ENCODE results near the gene ZNF689.

Gene ZNF689

DNA sequence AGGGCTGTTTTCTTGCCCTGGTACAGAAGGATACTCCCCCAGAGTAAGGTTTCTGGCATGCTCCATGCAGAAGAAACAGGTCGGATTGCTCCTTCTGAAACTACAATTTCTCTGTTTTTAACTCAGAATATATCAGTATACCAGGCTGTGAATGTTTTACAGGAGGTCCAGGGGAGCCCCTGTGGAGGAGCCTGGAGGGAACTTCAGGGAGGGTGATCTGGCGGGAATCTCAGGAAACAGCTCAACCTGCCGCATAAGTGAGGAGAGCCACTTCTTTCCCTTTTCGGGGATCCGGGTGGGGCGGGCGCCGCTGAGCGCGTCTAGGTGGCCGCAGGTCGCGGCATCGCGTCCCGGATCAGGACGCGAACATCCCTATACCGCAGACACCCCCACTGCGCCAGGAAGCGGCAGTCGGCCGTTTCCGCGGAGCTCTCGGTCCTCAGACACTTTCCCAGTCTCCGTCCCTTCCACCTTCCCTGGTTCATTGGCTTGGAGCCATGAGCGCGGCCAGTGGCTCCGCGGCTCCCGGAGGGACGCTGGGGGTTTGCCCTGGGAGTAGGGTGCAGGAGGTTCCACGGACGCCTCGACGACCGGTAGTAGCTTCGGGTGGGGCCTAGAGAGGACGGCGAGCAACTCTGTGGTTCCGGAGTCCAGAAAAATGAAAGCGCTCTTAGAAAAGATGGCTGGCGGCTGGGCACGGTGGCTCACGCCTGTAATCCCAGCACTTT lies 48.9 kb downstream of the ZNF689 start:
- peaks cover 2 to 5% of the 10 kb centered on the region in 2 experiments for H3K4me1 ChIP-seq (ENCODE audit: control insufficient read depth in 1 of 2, insufficient read depth in 2 of 2, low read length in 2 of 2)
- H2BK5ac ChIP-seq (ENCODE audit: low read depth, low read length, poor library complexity): no peak overlapping the region
- H3K4me2 ChIP-seq (ENCODE audit: low read length): peak overlapping the region; percentile 43
- no peak overlapping the region for H3K4ac ChIP-seq (ENCODE audit: low read depth, low read length)
- H3K14ac ChIP-seq (ENCODE audit: low read length): no peak overlapping the region
- H3K36me3 ChIP-seq (ENCODE audit: control insufficient read depth in 1 of 2, insufficient read depth in 2 of 2, low read length in 2 of 2): no peaks in the 10 kb centered on the region
- H3K9ac ChIP-seq (ENCODE audit: low read length): no peak overlapping the region
- H3K79me2 ChIP-seq (ENCODE audit: control insufficient read depth, insufficient read depth, low read length, poor library complexity): peaks cover 6% of the 10 kb centered on the region
- H2BK12ac ChIP-seq (ENCODE audit: low read length): peak overlapping the region; percentile 19
- no peak overlapping the region for H2AFZ ChIP-seq (ENCODE audit: insufficient read depth, low read length, poor library complexity)
- H3K27me3 ChIP-seq (ENCODE audit: insufficient read depth, low read length): no peaks in the 10 kb centered on the region
- no peak overlapping the region for H2BK120ac ChIP-seq (ENCODE audit: insufficient read depth, low read length, poor library complexity)
- no peak overlapping the region for H4K8ac ChIP-seq (ENCODE audit: low read depth, low read length)
- no peak overlapping the region for H3K23ac ChIP-seq (ENCODE audit: low read length)
- no peak overlapping the region for H4K12ac ChIP-seq (ENCODE audit: low read depth, low read length)
- H4K91ac ChIP-seq (ENCODE audit: low read depth, low read length): no peak overlapping the region
- DNase-seq: no peak
- no CpG with 5 or more reads among the region's 46 CpGs for WGBS (ENCODE audit: extremely low coverage, insufficient coverage, insufficient read length)
- peaks cover 13% of the 10 kb centered on the region for H3K79me1 ChIP-seq (ENCODE audit: low read length)
- no peak overlapping the region for H3K18ac ChIP-seq (ENCODE audit: low read length)
- no peaks in the 10 kb centered on the region for H3K9me3 ChIP-seq (ENCODE audit: insufficient read depth, low read depth, low read length)
- no peak overlapping the region for H3K4me3 ChIP-seq (ENCODE audit: low read depth, low read length)
- no peak overlapping the region for H2AK5ac ChIP-seq (ENCODE audit: low read length)
- no peak overlapping the region for H3K27ac ChIP-seq (ENCODE audit: low read depth, low read length)

DNA sequence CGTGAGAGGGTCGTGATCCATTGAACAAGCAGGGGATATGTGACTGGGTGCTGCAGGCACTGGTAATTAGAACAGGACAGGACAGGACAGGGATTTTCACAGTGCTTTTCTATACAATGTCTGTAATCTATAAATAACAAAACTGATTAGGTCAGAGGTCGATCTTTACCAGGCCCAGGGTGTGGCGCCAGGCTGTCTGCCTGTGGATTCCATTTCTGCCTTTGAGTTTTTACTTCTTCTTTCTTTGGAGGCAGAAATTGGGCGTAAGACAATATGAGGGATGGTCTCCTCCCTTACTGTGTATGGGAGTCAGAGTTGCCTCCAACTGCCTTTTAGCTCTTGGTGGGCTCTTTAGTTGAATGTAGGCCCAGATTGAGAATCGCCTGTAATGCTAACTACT lies 50.5 kb downstream of the ZNF689 start:
- no CpG with 5 or more reads among the region's 6 CpGs for WGBS (ENCODE audit: extremely low coverage, insufficient coverage, insufficient read length)
- Histone ChIP-seq H3K79me2 (ENCODE audit: control insufficient read depth, insufficient read depth, low read length, poor library complexity) (peaks cover 6% of the 10 kb centered on the region), H3K14ac (ENCODE audit: low read length) (no peak overlapping the region)

GRCh38 chr16:30558789-30559377 lies 51.3 kb downstream of the ZNF689 start:
- Histone ChIP-seq H4K91ac (ENCODE audit: low read depth, low read length) (peak overlapping the region; percentile 47), H2BK5ac (ENCODE audit: low read depth, low read length, poor library complexity) (no peak overlapping the region), H2AK5ac (ENCODE audit: low read length) (peak overlapping the region; percentile 69), H3K79me1 (ENCODE audit: low read length) (peaks cover 13% of the 10 kb centered on the region), H2BK12ac (ENCODE audit: low read length) (no peak overlapping the region), H4K12ac (ENCODE audit: low read depth, low read length) (peak overlapping the region; percentile 20), H3K36me3 (ENCODE audit: control insufficient read depth in 1 of 2, insufficient read depth in 2 of 2, low read length in 2 of 2) (peaks cover 14% of the 10 kb centered on the region in 2 experiments), H3K23ac (ENCODE audit: low read length) (no peak overlapping the region), H3K27ac (ENCODE audit: low read depth, low read length) (peak overlapping the region; percentile 8), H3K4me3 (ENCODE audit: low read depth, low read length) (peak overlapping the region; percentile 21), H3K9ac (ENCODE audit: low read length) (no peak overlapping the region), H3K79me2 (ENCODE audit: control insufficient read depth, insufficient read depth, low read length, poor library complexity) (peaks cover 6% of the 10 kb centered on the region), H3K14ac (ENCODE audit: low read length) (no peak overlapping the region), H3K4me1 (ENCODE audit: control insufficient read depth in 1 of 2, insufficient read depth in 2 of 2, low read length in 2 of 2) (peaks cover 4 to 7% of the 10 kb centered on the region in 2 experiments), H3K4ac (ENCODE audit: low read depth, low read length) (peak overlapping the region; percentile 49), H2BK120ac (ENCODE audit: insufficient read depth, low read length, poor library complexity) (no peak overlapping the region), H2AFZ (ENCODE audit: insufficient read depth, low read length, poor library complexity) (no peak overlapping the region), H3K4me2 (ENCODE audit: low read length) (peak overlapping the region; percentile 48), H3K18ac (ENCODE audit: low read length) (no peak overlapping the region), H4K8ac (ENCODE audit: low read depth, low read length) (peak overlapping the region; percentile 77), H3K27me3 (ENCODE audit: insufficient read depth, low read length) (no peaks in the 10 kb centered on the region), H3K9me3 (ENCODE audit: insufficient read depth, low read depth, low read length) (no peaks in the 10 kb centered on the region)
- no peak for DNase-seq
- WGBS (ENCODE audit: extremely low coverage, insufficient coverage, insufficient read length): no CpG with 5 or more reads among the region's 21 CpGs

More for the DNA sequence above, 50.5 kb downstream of the ZNF689 start:
- H2AK5ac ChIP-seq (ENCODE audit: low read length): no peak overlapping the region
- peaks cover 10 to 11% of the 10 kb centered on the region in 2 experiments for H3K36me3 ChIP-seq (ENCODE audit: control insufficient read depth in 1 of 2, insufficient read depth in 2 of 2, low read length in 2 of 2)
- H3K18ac ChIP-seq (ENCODE audit: low read length): no peak overlapping the region
- no peak overlapping the region for H3K9ac ChIP-seq (ENCODE audit: low read length)
- no peaks in the 10 kb centered on the region for H3K27me3 ChIP-seq (ENCODE audit: insufficient read depth, low read length)
- no peak overlapping the region for H2BK120ac ChIP-seq (ENCODE audit: insufficient read depth, low read length, poor library complexity)
- H3K4me1 ChIP-seq (ENCODE audit: control insufficient read depth in 1 of 2, insufficient read depth in 2 of 2, low read length in 2 of 2): peaks cover 4 to 7% of the 10 kb centered on the region in 2 experiments
- H3K23ac ChIP-seq (ENCODE audit: low read length): no peak overlapping the region
- DNase-seq: no peak
- H2AFZ ChIP-seq (ENCODE audit: insufficient read depth, low read length, poor library complexity): no peak overlapping the region
- H3K79me1 ChIP-seq (ENCODE audit: low read length): peaks cover 13% of the 10 kb centered on the region
- no peak overlapping the region for H3K4ac ChIP-seq (ENCODE audit: low read depth, low read length)
- H4K12ac ChIP-seq (ENCODE audit: low read depth, low read length): no peak overlapping the region
- H4K91ac ChIP-seq (ENCODE audit: low read depth, low read length): peak overlapping the region; percentile 47
- no peak overlapping the region for H4K8ac ChIP-seq (ENCODE audit: low read depth, low read length)
- H3K9me3 ChIP-seq (ENCODE audit: insufficient read depth, low read depth, low read length): no peaks in the 10 kb centered on the region
- peak overlapping the region; percentile 43 for H2BK12ac ChIP-seq (ENCODE audit: low read length)
- H3K4me2 ChIP-seq (ENCODE audit: low read length): no peak overlapping the region
- no peak overlapping the region for H3K4me3 ChIP-seq (ENCODE audit: low read depth, low read length)
- no peak overlapping the region for H2BK5ac ChIP-seq (ENCODE audit: low read depth, low read length, poor library complexity)
- no peak overlapping the region for H3K27ac ChIP-seq (ENCODE audit: low read depth, low read length)

DNA sequence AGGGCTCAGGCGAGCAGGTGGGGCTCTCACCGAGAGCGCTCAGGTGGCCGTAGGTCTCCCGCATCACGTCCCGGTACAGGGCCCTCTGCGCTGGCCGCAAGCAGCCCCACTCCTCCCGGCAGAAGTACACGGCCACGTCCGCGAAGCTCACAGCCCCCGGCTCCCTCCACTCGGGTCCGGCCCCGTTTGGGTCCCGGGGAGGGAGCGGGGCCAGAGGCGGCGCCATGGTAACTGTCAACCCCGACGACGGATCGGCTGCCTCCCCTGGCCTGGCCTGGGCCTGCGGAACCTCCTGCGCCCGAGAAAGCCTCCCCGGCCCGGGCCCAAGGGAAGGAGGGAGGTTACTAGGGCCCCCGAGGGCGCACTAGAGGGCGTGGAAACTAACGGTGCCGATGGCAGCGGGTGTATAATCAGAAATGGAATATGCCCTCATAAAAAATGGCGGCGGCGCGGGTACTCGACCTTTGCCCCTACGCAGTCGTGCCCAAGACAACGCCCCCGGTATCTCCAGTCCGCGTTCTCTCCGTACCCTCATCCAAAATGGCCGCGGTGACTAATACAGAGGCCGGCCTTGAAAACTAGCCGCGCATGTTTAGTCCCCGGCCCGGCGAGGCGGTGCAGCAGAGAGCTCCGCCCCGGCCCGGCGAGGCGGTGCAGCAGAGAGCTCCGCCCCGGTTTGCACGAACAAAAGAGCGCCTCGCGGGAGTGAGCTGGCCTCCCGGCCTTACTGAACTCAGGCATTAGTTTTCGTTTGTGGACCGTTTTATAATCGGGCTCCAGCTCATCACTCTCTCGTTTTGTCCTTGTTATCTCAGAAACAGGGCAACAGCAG lies 52.0 kb downstream of the ZNF689 start, which contains the start of gene ZNF764:
TSS of gene ZNF764 (minus strand) at position 418 of the 832 bp plus-strand sequence. CDS start at position 226, 192 bp downstream.
- Histone ChIP-seq H3K9ac (ENCODE audit: low read length) (peak within 1 kb of the TSS; percentile 83), H3K4ac (ENCODE audit: low read depth, low read length) (peak within 1 kb of the TSS; percentile 82), H3K4me2 (ENCODE audit: low read length) (peak within 1 kb of the TSS; percentile 90), H3K4me3 (ENCODE audit: low read depth, low read length) (peak within 1 kb of the TSS; percentile 87), H3K36me3 (ENCODE audit: control insufficient read depth in 1 of 2, insufficient read depth in 2 of 2, low read length in 2 of 2) (peaks cover 14% of the 10 kb centered on the region in 2 experiments), H3K79me2 (ENCODE audit: control insufficient read depth, insufficient read depth, low read length, poor library complexity) (peaks cover 6% of the 10 kb centered on the region), H4K12ac (ENCODE audit: low read depth, low read length) (peak within 1 kb of the TSS; percentile 93), H2AFZ (ENCODE audit: insufficient read depth, low read length, poor library complexity) (peak within 1 kb of the TSS; percentile 69), H3K27ac (ENCODE audit: low read depth, low read length) (peak within 1 kb of the TSS; percentile 75), H3K27me3 (ENCODE audit: insufficient read depth, low read length) (no peaks in the 10 kb centered on the region), H3K23ac (ENCODE audit: low read length) (no peak within 1 kb of the TSS), H3K14ac (ENCODE audit: low read length) (peak within 1 kb of the TSS; percentile 91), H2BK12ac (ENCODE audit: low read length) (peak within 1 kb of the TSS; percentile 8), H2BK5ac (ENCODE audit: low read depth, low read length, poor library complexity) (peak within 1 kb of the TSS; percentile 81), H3K4me1 (ENCODE audit: control insufficient read depth in 1 of 2, insufficient read depth in 2 of 2, low read length in 2 of 2) (peaks cover 4 to 7% of the 10 kb centered on the region in 2 experiments), H4K91ac (ENCODE audit: low read depth, low read length) (peak within 1 kb of the TSS; percentile 95), H2AK5ac (ENCODE audit: low read length) (peak within 1 kb of the TSS; percentile 69), H4K8ac (ENCODE audit: low read depth, low read length) (peak within 1 kb of the TSS; percentile 98), H3K79me1 (ENCODE audit: low read length) (peaks cover 13% of the 10 kb centered on the region), H3K9me3 (ENCODE audit: insufficient read depth, low read depth, low read length) (no peaks in the 10 kb centered on the region), H2BK120ac (ENCODE audit: insufficient read depth, low read length, poor library complexity) (peak within 1 kb of the TSS; percentile 86), H3K18ac (ENCODE audit: low read length) (peak within 1 kb of the TSS; percentile 86)
- no CpG with 5 or more reads among the region's 74 CpGs for WGBS (ENCODE audit: extremely low coverage, insufficient coverage, insufficient read length)
- DNase-seq: peak; percentile 99
